CD4-positive, CD25-positive, alpha-beta regulatory T cell (primary cell): Measurements from ENCODE around the gene HECTD2. TPM values are rescaled to one million over a fixed set of nuclear protein-coding genes. Genes with fewer than 3 reads are reported as not detected.
"Not testable (repeated sequence)": the region's sequence is repeated elsewhere in the genome, so short reads cannot be mapped to it uniquely, and the experiment has no call there.

Experiments used
- ATAC-seq, 2 donors: fragments of 150-1000 bp; cut with Tn5 transposase; one replicate each; pipeline ENCODE4 v1.10.0; 2021; ENCODE audit warnings: low read depth in 2 of 2, moderate number of reproducible peaks in 2 of 2, moderate library complexity in 1 of 2
- DNase-seq, 3 donors: peaks; one replicate each; pipeline versions ENCODE4 v3.0.0 to v3.0.0-alpha.2; 2012 to 2022; ENCODE audit warnings: mixed read lengths in 1 of 3
- H3K27ac ChIP-seq: one replicate; pipeline ENCODE4 v1.7.0; 2013; ENCODE audit warnings: mild to moderate bottlenecking, low read length; ENCODE audit not compliant: insufficient read depth, poor library complexity, severe bottlenecking
- H3K27me3 ChIP-seq: one replicate; pipeline ENCODE4 v1.7.0; 2013; ENCODE audit warnings: low read length; ENCODE audit not compliant: control insufficient read depth, insufficient read depth
- H3K36me3 ChIP-seq: one replicate; pipeline ENCODE4 v1.7.0; 2013; ENCODE audit warnings: mild to moderate bottlenecking, low read length, moderate library complexity; ENCODE audit not compliant: control insufficient read depth, insufficient read depth
- H3K4me1 ChIP-seq: 2 replicates; pipeline ENCODE4 v1.7.0; 2013; ENCODE audit warnings: mild to moderate bottlenecking, low read length; ENCODE audit not compliant: insufficient read depth, control insufficient read depth, poor library complexity, severe bottlenecking
- H3K4me3 ChIP-seq: one replicate; pipeline ENCODE4 v1.7.0; 2013; ENCODE audit warnings: low read depth, mild to moderate bottlenecking, low read length, moderate library complexity
- H3K9me3 ChIP-seq, 2 experiments: 1 replicate in 1 of 2; 2 replicates in 1 of 2; pipeline ENCODE4 v1.7.0; 2013; ENCODE audit warnings: low read length in 2 of 2, mild to moderate bottlenecking in 1 of 2, moderate library complexity in 1 of 2; ENCODE audit not compliant: control insufficient read depth in 2 of 2
- H3K27ac Mint-ChIP-seq, 3 donors: one replicate each; pipeline ENCODE4 v1.8.0; 2020 to 2022; ENCODE audit warnings: mild to moderate bottlenecking in 3 of 3, mixed read lengths in 3 of 3, moderate library complexity in 2 of 3
- H3K27me3 Mint-ChIP-seq: one replicate; pipeline ENCODE4 v1.8.0; 2022; ENCODE audit warnings: mild to moderate bottlenecking, mixed read lengths
- H3K36me3 Mint-ChIP-seq: one replicate; pipeline ENCODE4 v1.8.0; 2020; ENCODE audit warnings: mixed read lengths
- H3K4me1 Mint-ChIP-seq, 4 donors: one replicate each; pipeline ENCODE4 v1.8.0; 2020 to 2022; ENCODE audit warnings: mixed read lengths in 4 of 4, mild to moderate bottlenecking in 1 of 4
- H3K4me3 Mint-ChIP-seq, 4 donors: one replicate each; pipeline ENCODE4 v1.8.0; 2020 to 2022; ENCODE audit warnings: mild to moderate bottlenecking in 4 of 4, mixed read lengths in 4 of 4, moderate library complexity in 3 of 4
- H3K9me3 Mint-ChIP-seq, 7 donors: one replicate each; pipeline ENCODE4 v1.8.0; 2020 to 2022; ENCODE audit warnings: mixed read lengths in 7 of 7, mild to moderate bottlenecking in 3 of 7, moderate library complexity in 2 of 7
- polyA plus RNA-seq, 4 donors: library from polyadenylated mRNA; unstranded; fragments of 300-500 nt; fragmentation: Illumina TruSeq; gene quantifications; one replicate each; pipeline ENCODE4 v1.2.3, GENCODE V29; 2021
- total RNA-seq: library from RNA; stranded (reverse); gene quantifications from one replicate; pipeline ENCODE4 v1.2.3, GENCODE V29; 2022

Gene HECTD2, protein sequence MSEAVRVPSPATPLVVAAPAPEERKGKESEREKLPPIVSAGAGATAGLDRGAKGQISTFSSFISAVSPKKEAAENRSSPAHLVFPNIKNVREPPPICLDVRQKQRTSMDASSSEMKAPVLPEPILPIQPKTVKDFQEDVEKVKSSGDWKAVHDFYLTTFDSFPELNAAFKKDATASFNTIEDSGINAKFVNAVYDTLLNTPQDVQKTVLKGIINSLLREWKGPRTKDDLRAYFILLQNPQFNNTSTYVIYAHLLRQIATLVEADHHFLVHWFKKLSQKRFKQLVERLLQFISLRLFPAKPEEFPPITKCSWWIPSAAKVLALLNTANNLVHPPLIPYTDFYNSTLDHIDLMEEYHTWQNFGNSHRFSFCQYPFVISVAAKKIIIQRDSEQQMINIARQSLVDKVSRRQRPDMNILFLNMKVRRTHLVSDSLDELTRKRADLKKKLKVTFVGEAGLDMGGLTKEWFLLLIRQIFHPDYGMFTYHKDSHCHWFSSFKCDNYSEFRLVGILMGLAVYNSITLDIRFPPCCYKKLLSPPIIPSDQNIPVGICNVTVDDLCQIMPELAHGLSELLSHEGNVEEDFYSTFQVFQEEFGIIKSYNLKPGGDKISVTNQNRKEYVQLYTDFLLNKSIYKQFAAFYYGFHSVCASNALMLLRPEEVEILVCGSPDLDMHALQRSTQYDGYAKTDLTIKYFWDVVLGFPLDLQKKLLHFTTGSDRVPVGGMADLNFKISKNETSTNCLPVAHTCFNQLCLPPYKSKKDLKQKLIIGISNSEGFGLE
- total RNA-seq (1.7 TPM), polyA plus RNA-seq (under 1 TPM; 0.34 to 0.84 (median 0.61) TPM)

DNA sequence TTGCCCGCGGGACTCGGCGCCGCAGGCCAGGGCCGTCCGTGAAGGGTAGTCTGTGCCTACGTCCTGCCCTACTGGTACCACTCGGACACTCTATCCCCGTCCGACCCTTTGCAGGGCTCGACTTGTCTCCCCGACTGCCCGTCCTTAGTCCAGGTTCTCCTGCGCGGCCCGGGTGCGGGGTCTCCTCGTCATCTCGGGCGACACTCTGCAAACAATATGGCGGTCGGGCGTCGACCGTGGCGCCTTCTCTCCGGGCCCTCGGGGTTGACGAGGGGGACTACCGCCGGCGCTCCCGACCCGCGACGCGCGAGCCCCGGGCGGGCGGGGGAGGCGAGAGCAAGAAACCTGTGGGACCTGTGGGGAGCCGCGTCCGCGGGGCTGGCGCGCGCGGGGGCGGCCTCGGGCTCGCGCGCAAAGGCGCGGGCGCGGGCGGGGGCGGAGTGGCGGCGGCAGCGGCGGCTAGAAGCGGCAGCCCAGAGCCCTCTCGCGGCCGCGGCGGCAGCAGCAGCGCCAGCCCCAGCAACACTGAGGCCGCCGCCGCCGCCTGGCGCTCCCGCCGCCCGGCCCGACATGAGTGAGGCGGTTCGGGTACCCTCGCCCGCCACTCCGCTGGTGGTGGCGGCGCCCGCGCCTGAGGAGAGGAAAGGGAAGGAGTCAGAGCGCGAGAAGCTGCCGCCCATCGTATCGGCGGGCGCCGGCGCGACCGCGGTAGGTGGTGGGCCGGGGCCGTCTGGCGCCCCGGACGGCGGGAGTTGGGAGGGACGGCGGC, at the start of gene HECTD2:
Gene HECTD2, plus strand, starts transcription at position 476 of the 769 bp plus-strand sequence. Its CDS starts 95 bp downstream, at position 571.
- Mint-ChIP-seq H3K27me3 (peaks cover 20% of the 10 kb centered on the region), H3K4me3 (peak within 1 kb of the TSS; percentile 82 to 96 (median 91)), H3K27ac (peak within 1 kb of the TSS; percentile 91 to 97 (median 94)), H3K9me3 (peaks cover 0 to 2% (median 0%) of the 10 kb centered on the region in 7 donors), H3K4me1 (peaks cover 0 to 19% (median 11%) of the 10 kb centered on the region in 4 donors), H3K36me3 (no peaks in the 10 kb centered on the region)
- Histone ChIP-seq H3K4me3 (peak within 1 kb of the TSS; percentile 70), H3K4me1 (peaks cover 18% of the 10 kb centered on the region), H3K36me3 (no peaks in the 10 kb centered on the region), H3K27ac (peak within 1 kb of the TSS; percentile 81), H3K9me3 (no peaks in the 10 kb centered on the region), H3K27me3 (no peaks in the 10 kb centered on the region)
- ATAC-seq (peak; percentile 87 to 89), DNase-seq (peak; percentile 69 to 85 (median 84))

DNA sequence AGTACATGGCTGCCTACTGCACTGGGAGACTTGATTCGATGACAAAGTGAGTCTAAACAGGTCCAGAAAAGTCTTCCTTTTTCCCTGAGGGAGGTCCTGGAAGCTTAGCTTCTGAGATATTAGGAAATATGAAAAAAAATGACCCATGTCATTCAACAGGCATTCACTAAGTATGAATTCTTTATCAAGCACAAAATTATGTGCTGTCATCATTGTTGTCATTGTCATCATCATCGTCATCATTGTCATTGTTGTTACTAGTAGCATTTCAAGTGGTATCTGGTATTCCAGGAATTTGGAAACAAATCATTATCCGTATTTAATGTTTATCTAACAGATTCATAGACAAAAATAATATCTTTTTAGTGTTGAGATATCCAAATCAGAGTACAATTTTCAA, 49.7 kb upstream of the HECTD2 start:
- H3K4me1 ChIP-seq = no peaks in the 10 kb centered on the region
- H3K27ac Mint-ChIP-seq = no peak overlapping the region
- H3K27me3 Mint-ChIP-seq = peaks cover 20% of the 10 kb centered on the region
- no peak overlapping the region for H3K4me3 ChIP-seq
- no peaks in the 10 kb centered on the region for H3K36me3 ChIP-seq
- H3K4me1 Mint-ChIP-seq = no peaks in the 10 kb centered on the region
- DNase-seq = no peak
- H3K27me3 ChIP-seq = peaks cover 13% of the 10 kb centered on the region
- no peaks in the 10 kb centered on the region for H3K9me3 ChIP-seq
- no peak overlapping the region for H3K4me3 Mint-ChIP-seq
- H3K9me3 Mint-ChIP-seq = peaks cover 0 to 11% (median 2%) of the 10 kb centered on the region in 7 donors
- no peaks in the 10 kb centered on the region for H3K36me3 Mint-ChIP-seq
- no peak for ATAC-seq
- no peak overlapping the region for H3K27ac ChIP-seq

DNA sequence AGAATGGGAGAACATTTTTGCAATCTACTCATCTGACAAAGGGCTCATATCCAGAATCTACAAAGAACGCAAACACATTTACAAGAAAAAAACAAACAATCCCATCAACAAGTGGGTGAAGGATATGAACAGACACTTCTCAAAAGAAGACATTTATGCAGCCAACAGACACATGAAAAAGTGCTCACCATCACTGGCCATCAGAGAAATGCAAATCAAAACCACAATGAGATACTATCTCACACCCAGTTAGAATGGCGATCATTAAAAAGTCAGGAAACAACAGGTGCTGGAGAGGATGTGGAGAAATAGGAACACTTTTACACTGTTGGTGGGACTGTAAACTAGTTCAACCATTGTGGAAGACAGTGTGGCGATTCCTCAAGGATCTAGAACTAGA, 44.6 kb upstream of the HECTD2 start:
- not testable (repeated sequence) for H3K4me1 ChIP-seq, H3K4me3 Mint-ChIP-seq, H3K9me3 ChIP-seq, H3K36me3 Mint-ChIP-seq, H3K4me1 Mint-ChIP-seq, H3K36me3 ChIP-seq, ATAC-seq, H3K27ac Mint-ChIP-seq, DNase-seq, H3K4me3 ChIP-seq, H3K27ac ChIP-seq
- Mint-ChIP-seq H3K27me3 (peaks cover 25% of the 10 kb centered on the region), H3K9me3 (peaks cover 0 to 13% (median 3%) of the 10 kb centered on the region in 7 donors)
- H3K27me3 ChIP-seq = peaks cover 14% of the 10 kb centered on the region

DNA sequence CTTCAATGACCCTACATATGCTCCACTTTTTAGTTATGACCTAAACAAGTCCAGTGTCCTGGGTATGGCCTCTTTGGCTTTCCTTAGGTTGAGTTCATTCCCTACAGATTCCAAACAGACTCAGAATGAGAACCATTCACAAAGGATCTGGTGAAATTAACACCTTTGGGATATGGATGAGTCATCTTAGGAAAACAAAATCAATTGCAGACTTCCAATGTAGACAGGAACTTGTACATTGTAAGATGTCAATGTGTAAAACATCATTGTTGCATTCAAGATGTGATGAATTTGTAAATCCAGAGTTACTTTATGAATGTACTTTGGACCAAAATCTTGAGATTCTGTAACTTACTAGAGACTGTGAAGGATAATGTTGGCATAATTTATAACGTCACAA, 43.4 kb upstream of the HECTD2 start:
- DNase-seq (no peak), ATAC-seq (no peak)
- Mint-ChIP-seq H3K27me3 (peaks cover 25% of the 10 kb centered on the region), H3K4me1 (no peaks in the 10 kb centered on the region), H3K4me3 (no peak overlapping the region), H3K27ac (no peak overlapping the region), H3K36me3 (no peaks in the 10 kb centered on the region), H3K9me3 (peaks cover 0 to 14% (median 3%) of the 10 kb centered on the region in 7 donors)
- peaks cover 10% of the 10 kb centered on the region for H3K27me3 ChIP-seq
- no peaks in the 10 kb centered on the region for H3K36me3 ChIP-seq
- no peak overlapping the region for H3K27ac ChIP-seq
- no peaks in the 10 kb centered on the region for H3K9me3 ChIP-seq
- no peaks in the 10 kb centered on the region for H3K4me1 ChIP-seq
- H3K4me3 ChIP-seq = no peak overlapping the region

DNA sequence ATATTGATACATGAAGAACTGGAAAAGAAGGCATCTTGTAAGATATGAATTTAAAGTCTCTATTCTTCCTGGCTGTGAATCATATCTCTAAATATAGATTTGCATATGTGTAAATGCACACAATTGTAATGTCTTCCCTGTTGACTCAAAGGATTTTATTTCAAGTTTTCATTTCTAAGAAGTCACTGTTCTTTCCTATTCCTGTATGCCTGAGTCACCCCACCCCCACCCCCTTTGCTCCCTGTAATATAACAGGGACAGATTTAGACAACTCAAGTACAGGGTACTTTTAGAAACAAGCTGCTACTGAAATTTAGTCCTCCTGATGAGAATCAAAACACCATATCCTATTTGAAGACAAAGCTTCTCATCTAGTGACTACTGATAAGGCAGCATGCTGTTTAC, 43.0 kb upstream of the HECTD2 start:
- H3K4me1 ChIP-seq = no peaks in the 10 kb centered on the region
- DNase-seq (no peak), ATAC-seq (no peak)
- H3K36me3 Mint-ChIP-seq = no peaks in the 10 kb centered on the region
- H3K4me1 Mint-ChIP-seq = no peaks in the 10 kb centered on the region
- H3K9me3 Mint-ChIP-seq = peaks cover 0 to 13% (median 2%) of the 10 kb centered on the region in 7 donors
- no peak overlapping the region for H3K27ac ChIP-seq
- H3K4me3 ChIP-seq = no peak overlapping the region
- no peak overlapping the region for H3K4me3 Mint-ChIP-seq
- H3K36me3 ChIP-seq = no peaks in the 10 kb centered on the region
- no peaks in the 10 kb centered on the region for H3K9me3 ChIP-seq
- H3K27me3 Mint-ChIP-seq = peaks cover 24% of the 10 kb centered on the region
- H3K27ac Mint-ChIP-seq = no peak overlapping the region
- peaks cover 10% of the 10 kb centered on the region for H3K27me3 ChIP-seq

DNA sequence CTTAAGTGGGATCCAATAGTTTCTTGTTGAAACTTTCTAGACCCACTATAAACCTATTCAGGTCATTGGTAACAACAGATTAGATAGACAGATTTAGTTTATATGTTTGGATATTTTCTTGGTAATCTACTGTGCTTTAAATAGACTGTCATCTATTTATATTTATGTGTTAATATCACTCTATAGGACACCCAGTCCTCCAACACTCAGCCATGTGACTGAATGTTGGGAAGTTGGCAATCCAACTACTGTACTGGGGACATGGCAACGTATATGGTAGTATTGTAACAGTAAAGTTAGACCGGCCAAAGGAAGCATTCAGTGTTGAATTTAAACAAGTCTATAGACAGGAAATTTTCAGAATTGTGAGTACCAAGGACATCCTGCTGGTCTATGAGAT, 42.6 kb upstream of the HECTD2 start:
- no peaks in the 10 kb centered on the region for H3K4me1 ChIP-seq
- H3K27me3 Mint-ChIP-seq = peaks cover 20% of the 10 kb centered on the region

DNA sequence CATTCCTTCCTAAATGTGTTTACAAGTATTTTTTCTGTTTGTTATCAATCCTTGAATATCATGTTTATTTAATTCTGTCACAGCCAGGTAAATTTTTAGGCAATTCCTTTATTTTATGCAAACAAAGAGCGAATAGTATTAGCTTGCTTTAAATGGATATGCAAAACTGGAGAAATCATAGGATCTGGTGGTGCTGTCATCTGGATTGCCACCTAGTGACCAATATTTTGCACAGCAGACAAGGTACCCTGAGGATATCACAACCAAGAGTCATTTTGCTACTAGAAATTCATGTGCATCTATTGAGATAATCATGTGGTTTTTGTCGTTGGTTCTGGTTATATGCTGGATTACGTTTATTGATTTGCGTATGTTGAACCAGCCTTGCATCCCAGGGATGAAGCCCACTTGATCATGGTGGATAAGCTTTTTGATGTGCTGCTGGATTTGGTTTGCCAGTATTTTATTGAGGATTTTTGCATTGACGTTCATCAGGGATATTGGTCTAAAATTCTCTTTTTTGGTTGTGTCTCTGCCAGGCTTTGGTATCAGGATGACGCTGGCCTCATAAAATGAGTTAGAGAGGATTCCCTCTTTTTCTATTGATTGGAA, 40.1 kb upstream of the HECTD2 start:
- ATAC-seq, H3K36me3 ChIP-seq: not testable (repeated sequence)

More for the DNA sequence above, 42.6 kb upstream of the HECTD2 start:
- H3K9me3 ChIP-seq = no peaks in the 10 kb centered on the region
- no peaks in the 10 kb centered on the region for H3K36me3 Mint-ChIP-seq
- H3K9me3 Mint-ChIP-seq = peaks cover 0 to 10% (median 2%) of the 10 kb centered on the region in 7 donors
- H3K27ac Mint-ChIP-seq = no peak overlapping the region
- H3K4me1 Mint-ChIP-seq = no peaks in the 10 kb centered on the region
- H3K4me3 ChIP-seq = no peak overlapping the region
- no peak overlapping the region for H3K27ac ChIP-seq
- H3K4me3 Mint-ChIP-seq = no peak overlapping the region
- ATAC-seq = no peak
- H3K27me3 ChIP-seq = peaks cover 10% of the 10 kb centered on the region
- DNase-seq = no peak
- no peaks in the 10 kb centered on the region for H3K36me3 ChIP-seq

More for the DNA sequence above, 40.1 kb upstream of the HECTD2 start:
- not testable (repeated sequence) for H3K36me3 Mint-ChIP-seq, H3K27ac ChIP-seq, H3K27ac Mint-ChIP-seq, H3K4me1 Mint-ChIP-seq, H3K4me1 ChIP-seq, H3K4me3 Mint-ChIP-seq, H3K4me3 ChIP-seq
- Histone ChIP-seq H3K27me3 (peaks cover 10% of the 10 kb centered on the region), H3K9me3 (peaks cover 13 to 22% of the 10 kb centered on the region in 2 experiments)
- H3K27me3 Mint-ChIP-seq = peaks cover 11% of the 10 kb centered on the region
- H3K9me3 Mint-ChIP-seq = peaks cover 0 to 21% (median 5%) of the 10 kb centered on the region in 7 donors
- DNase-seq = peak in 1 of 3 donors; percentile 7
